Measurements from ENCODE around the gene HOMER2. TPM values are rescaled to one million over a fixed set of nuclear protein-coding genes. Genes with fewer than 3 reads are reported as not detected.

Gene HOMER2
- total RNA-seq, 1 donor: 11.6 TPM

DNA sequence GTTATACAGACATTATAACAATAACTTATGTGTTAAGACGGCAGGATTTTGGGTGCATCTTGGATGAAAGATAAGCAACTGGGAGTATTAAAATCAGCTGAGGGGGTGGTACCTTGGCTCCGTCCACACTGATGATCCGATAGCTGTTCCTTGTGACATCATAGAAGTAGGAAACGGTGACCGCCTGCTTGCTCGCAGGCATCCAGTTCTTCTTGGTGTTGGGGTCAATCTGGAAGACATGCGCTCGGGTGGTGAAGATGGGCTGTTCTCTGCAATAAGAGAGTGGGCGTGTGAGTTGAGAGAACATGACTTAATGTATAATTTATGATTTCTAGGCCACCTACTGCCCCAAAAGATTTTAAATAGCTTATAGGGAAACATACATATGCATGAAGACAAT, 59.9 kb downstream of the HOMER2 start:
- Histone ChIP-seq H3K36me3 (ENCODE audit: insufficient read depth, low read length) (no peaks in the 10 kb centered on the region), H3K4me1 (ENCODE audit: insufficient read depth, low read length) (no peaks in the 10 kb centered on the region), H3K4me3 (ENCODE audit: insufficient read depth, low read length) (no peak overlapping the region), H2AFZ (ENCODE audit: low read length) (no peak overlapping the region), H3K27me3 (ENCODE audit: insufficient read depth, low read length) (no peaks in the 10 kb centered on the region), H3K79me2 (ENCODE audit: insufficient read depth, low read length) (no peaks in the 10 kb centered on the region), H3K9me3 (ENCODE audit: low read depth, low read length) (no peaks in the 10 kb centered on the region), H4K20me1 (ENCODE audit: insufficient read depth, low read length) (no peaks in the 10 kb centered on the region), H3K27ac (ENCODE audit: low read depth, low read length) (no peak overlapping the region), H3K4me2 (ENCODE audit: insufficient read depth, low read length) (no peak overlapping the region)
- DNase-seq (ENCODE audit: insufficient read length, low spot score, missing footprints): no peak
- TF ChIP-seq, protein P1, sequence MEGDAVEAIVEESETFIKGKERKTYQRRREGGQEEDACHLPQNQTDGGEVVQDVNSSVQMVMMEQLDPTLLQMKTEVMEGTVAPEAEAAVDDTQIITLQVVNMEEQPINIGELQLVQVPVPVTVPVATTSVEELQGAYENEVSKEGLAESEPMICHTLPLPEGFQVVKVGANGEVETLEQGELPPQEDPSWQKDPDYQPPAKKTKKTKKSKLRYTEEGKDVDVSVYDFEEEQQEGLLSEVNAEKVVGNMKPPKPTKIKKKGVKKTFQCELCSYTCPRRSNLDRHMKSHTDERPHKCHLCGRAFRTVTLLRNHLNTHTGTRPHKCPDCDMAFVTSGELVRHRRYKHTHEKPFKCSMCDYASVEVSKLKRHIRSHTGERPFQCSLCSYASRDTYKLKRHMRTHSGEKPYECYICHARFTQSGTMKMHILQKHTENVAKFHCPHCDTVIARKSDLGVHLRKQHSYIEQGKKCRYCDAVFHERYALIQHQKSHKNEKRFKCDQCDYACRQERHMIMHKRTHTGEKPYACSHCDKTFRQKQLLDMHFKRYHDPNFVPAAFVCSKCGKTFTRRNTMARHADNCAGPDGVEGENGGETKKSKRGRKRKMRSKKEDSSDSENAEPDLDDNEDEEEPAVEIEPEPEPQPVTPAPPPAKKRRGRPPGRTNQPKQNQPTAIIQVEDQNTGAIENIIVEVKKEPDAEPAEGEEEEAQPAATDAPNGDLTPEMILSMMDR (IDR thresholded peaks at IDR 0.05; ENCODE audit: extremely low read depth, low read depth, low read length): no peak

DNA sequence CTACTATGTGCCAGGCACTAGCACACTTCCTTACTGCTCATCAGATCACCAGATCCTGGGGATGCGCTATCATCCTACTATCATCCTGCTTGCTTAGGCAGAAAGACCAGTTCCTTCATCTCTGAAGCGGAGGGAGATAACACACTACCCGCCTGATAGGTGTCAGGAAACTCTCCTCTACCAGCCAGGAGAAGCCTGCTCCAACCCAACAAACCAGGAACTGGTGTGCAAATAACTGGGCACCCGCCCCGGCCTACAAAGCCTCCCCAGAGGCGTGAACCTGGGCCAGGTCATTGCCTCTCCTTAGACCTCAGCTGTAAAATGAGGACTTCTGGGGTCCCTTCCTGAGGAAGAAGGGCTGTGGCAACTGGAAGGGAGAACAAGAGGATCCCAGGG, 61.5 kb downstream of the HOMER2 start:
- no peak overlapping the region for H3K4me2 ChIP-seq (ENCODE audit: insufficient read depth, low read length)
- H3K36me3 ChIP-seq (ENCODE audit: insufficient read depth, low read length): no peaks in the 10 kb centered on the region
- H3K4me1 ChIP-seq (ENCODE audit: insufficient read depth, low read length): no peaks in the 10 kb centered on the region
- H2AFZ ChIP-seq (ENCODE audit: low read length): no peak overlapping the region
- TF ChIP-seq, protein P1 (IDR thresholded peaks at IDR 0.05; ENCODE audit: extremely low read depth, low read depth, low read length): no peak
- no peaks in the 10 kb centered on the region for H3K79me2 ChIP-seq (ENCODE audit: insufficient read depth, low read length)
- no peaks in the 10 kb centered on the region for H3K9me3 ChIP-seq (ENCODE audit: low read depth, low read length)
- no peak overlapping the region for H3K27ac ChIP-seq (ENCODE audit: low read depth, low read length)
- no peaks in the 10 kb centered on the region for H4K20me1 ChIP-seq (ENCODE audit: insufficient read depth, low read length)
- no peaks in the 10 kb centered on the region for H3K27me3 ChIP-seq (ENCODE audit: insufficient read depth, low read length)
- DNase-seq (ENCODE audit: insufficient read length, low spot score, missing footprints): no peak
- no peak overlapping the region for H3K4me3 ChIP-seq (ENCODE audit: insufficient read depth, low read length)

DNA sequence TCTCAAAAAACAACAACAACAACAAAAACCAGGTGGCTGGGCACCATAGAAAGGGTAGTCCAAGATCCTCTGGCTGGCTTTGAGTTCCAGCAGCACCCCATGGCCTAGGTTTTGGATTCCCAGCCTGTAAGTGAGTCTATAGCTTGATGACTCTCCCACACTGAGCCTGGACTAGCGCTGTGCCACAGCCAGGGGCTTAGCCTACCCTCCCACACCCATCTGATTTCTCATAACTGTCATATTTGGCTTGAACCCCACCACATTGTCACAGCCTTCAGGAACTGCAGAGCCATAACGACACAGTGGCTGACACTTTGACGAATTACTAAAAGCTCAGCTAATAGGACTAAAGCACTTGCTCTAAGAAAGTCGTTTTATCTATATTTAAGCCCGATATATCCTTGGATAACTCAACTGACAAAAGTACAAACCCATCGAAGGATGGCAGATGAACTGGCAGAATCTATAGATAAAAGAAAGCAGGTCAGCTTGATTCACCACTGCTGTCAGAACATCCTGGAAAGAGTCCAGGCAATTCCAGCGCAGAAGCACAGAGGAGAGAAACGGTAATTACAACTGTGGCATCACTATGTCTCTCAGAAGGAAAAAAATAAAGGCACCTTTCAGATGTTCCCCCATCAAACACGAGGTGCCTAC, 62.1 kb downstream of the HOMER2 start:
- Histone ChIP-seq H3K9me3 (ENCODE audit: low read depth, low read length) (no peaks in the 10 kb centered on the region), H3K4me3 (ENCODE audit: insufficient read depth, low read length) (no peak overlapping the region), H2AFZ (ENCODE audit: low read length) (no peak overlapping the region), H4K20me1 (ENCODE audit: insufficient read depth, low read length) (no peaks in the 10 kb centered on the region), H3K4me1 (ENCODE audit: insufficient read depth, low read length) (no peaks in the 10 kb centered on the region), H3K27ac (ENCODE audit: low read depth, low read length) (no peak overlapping the region), H3K79me2 (ENCODE audit: insufficient read depth, low read length) (no peaks in the 10 kb centered on the region), H3K27me3 (ENCODE audit: insufficient read depth, low read length) (no peaks in the 10 kb centered on the region), H3K36me3 (ENCODE audit: insufficient read depth, low read length) (no peaks in the 10 kb centered on the region), H3K4me2 (ENCODE audit: insufficient read depth, low read length) (no peak overlapping the region)
- no peak for DNase-seq (ENCODE audit: insufficient read length, low spot score, missing footprints)
- TF ChIP-seq, protein P1 (IDR thresholded peaks at IDR 0.05; ENCODE audit: extremely low read depth, low read depth, low read length): no peak

DNA sequence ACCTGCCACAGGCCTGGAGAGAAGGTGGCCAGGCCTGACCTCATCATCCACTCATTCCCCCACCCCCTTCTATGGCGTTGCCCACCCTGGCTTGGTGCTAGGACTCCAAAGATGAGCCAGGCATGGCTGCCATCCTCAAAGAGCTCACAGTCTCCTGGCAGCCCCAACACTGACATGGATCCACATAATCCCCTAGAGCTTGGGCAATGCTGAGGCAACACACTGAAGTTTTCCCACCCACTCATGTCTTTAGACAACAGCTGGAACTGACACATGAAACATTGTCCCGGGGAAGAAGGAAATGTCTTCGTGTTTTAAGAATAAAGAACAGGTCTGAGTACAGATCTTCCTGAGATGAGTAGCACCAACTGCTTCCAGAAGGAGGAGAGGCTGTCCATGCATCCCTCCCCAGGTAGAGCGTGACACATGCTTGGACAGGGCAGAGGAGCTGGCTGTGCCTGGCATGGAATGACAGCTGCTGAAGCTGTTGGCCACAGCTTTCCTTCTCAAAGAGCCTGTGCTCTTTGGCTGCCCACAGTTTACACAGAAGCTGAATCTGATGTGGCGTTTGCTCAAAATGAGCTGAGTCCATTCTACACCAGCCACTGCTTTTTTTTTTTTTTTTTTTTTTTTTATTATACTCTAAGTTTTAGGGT, 70.1 kb downstream of the HOMER2 start:
- H2AFZ ChIP-seq (ENCODE audit: low read length): no peak overlapping the region
- H3K4me1 ChIP-seq (ENCODE audit: insufficient read depth, low read length): no peaks in the 10 kb centered on the region
- TF ChIP-seq, protein P1 (IDR thresholded peaks at IDR 0.05; ENCODE audit: extremely low read depth, low read depth, low read length): no peak
- H3K27ac ChIP-seq (ENCODE audit: low read depth, low read length): no peak overlapping the region
- DNase-seq (ENCODE audit: insufficient read length, low spot score, missing footprints): no peak
- no peaks in the 10 kb centered on the region for H3K79me2 ChIP-seq (ENCODE audit: insufficient read depth, low read length)
- H3K27me3 ChIP-seq (ENCODE audit: insufficient read depth, low read length): no peaks in the 10 kb centered on the region
- no peaks in the 10 kb centered on the region for H3K36me3 ChIP-seq (ENCODE audit: insufficient read depth, low read length)
- no peak overlapping the region for H3K4me2 ChIP-seq (ENCODE audit: insufficient read depth, low read length)
- H4K20me1 ChIP-seq (ENCODE audit: insufficient read depth, low read length): no peaks in the 10 kb centered on the region
- no peak overlapping the region for H3K4me3 ChIP-seq (ENCODE audit: insufficient read depth, low read length)
- no peaks in the 10 kb centered on the region for H3K9me3 ChIP-seq (ENCODE audit: low read depth, low read length)

Measured in osteoblast (primary cell).